Measurements from ENCODE around the gene HINFP. TPM values are rescaled to one million over a fixed set of nuclear protein-coding genes. Genes with fewer than 3 reads are reported as not detected.

Gene HINFP
- total and polyA plus RNA-seq, 9 of the 15 experiments (the other 6 are each of a cell fraction or from before 2014, with no cell fraction given) = 13.8 to 34.1 (median 22.5) TPM

DNA sequence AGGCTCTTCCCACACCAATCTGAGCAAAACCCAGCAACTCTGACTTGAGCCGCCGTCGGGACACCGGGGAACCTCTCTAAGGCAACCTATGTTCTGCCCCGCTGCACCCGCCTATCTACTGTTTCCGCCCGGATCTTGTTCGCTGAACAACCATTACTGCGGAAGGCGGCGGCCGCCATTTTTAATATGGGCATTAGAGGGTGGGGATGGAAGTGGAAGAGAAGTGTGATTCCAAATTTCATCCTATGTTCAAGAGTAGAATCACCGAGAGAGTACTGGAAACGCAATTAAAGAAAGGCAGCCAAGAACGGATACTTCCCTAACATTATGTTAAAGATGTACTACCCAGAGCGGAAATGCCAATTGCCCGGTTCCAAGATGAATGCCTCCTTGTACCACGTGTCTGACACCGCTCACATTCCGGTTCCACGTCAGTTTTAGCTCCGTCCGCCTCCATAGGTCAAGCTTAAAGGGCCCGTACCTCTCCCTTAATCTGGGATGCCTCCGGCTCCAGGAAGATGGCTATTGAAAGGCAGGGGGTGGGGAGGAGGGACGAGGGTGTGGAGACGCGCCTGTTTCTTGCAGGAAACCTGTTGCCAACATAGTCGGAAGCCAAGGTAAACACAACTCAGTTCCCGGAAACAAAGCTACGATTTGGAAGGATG is 19.5 kb upstream of the HINFP start, which contains the start of gene DPAGT1 (continued):
- TF ChIP-seq, protein P1, sequence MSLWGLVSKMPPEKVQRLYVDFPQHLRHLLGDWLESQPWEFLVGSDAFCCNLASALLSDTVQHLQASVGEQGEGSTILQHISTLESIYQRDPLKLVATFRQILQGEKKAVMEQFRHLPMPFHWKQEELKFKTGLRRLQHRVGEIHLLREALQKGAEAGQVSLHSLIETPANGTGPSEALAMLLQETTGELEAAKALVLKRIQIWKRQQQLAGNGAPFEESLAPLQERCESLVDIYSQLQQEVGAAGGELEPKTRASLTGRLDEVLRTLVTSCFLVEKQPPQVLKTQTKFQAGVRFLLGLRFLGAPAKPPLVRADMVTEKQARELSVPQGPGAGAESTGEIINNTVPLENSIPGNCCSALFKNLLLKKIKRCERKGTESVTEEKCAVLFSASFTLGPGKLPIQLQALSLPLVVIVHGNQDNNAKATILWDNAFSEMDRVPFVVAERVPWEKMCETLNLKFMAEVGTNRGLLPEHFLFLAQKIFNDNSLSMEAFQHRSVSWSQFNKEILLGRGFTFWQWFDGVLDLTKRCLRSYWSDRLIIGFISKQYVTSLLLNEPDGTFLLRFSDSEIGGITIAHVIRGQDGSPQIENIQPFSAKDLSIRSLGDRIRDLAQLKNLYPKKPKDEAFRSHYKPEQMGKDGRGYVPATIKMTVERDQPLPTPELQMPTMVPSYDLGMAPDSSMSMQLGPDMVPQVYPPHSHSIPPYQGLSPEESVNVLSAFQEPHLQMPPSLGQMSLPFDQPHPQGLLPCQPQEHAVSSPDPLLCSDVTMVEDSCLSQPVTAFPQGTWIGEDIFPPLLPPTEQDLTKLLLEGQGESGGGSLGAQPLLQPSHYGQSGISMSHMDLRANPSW (CRISPR knock-in tag; IDR thresholded peaks at IDR 0.05) = no peak
- peak; percentile 73 for TF ChIP-seq ZFX (CRISPR knock-in tag; IDR thresholded peaks at IDR 0.05)
- peak; percentile 92 to 97 for TF ChIP-seq TEAD1 (CRISPR knock-in tag; IDR thresholded peaks at IDR 0.05)
- TF ChIP-seq, protein P2, sequence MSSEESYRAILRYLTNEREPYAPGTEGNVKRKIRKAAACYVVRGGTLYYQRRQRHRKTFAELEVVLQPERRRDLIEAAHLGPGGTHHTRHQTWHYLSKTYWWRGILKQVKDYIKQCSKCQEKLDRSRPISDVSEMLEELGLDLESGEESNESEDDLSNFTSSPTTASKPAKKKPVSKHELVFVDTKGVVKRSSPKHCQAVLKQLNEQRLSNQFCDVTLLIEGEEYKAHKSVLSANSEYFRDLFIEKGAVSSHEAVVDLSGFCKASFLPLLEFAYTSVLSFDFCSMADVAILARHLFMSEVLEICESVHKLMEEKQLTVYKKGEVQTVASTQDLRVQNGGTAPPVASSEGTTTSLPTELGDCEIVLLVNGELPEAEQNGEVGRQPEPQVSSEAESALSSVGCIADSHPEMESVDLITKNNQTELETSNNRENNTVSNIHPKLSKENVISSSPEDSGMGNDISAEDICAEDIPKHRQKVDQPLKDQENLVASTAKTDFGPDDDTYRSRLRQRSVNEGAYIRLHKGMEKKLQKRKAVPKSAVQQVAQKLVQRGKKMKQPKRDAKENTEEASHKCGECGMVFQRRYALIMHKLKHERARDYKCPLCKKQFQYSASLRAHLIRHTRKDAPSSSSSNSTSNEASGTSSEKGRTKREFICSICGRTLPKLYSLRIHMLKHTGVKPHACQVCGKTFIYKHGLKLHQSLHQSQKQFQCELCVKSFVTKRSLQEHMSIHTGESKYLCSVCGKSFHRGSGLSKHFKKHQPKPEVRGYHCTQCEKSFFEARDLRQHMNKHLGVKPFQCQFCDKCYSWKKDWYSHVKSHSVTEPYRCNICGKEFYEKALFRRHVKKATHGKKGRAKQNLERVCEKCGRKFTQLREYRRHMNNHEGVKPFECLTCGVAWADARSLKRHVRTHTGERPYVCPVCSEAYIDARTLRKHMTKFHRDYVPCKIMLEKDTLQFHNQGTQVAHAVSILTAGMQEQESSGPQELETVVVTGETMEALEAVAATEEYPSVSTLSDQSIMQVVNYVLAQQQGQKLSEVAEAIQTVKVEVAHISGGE (CRISPR knock-in tag; IDR thresholded peaks at IDR 0.05) = peak; percentile 92 to 99 (median 98)
- no peak for TF ChIP-seq ZNF785 (CRISPR knock-in tag; IDR thresholded peaks at IDR 0.05)
- no peak for TF ChIP-seq ZNF3 (CRISPR knock-in tag; IDR thresholded peaks at IDR 0.05)
- TF ChIP-seq WHSC1 (IDR thresholded peaks at IDR 0.05; ENCODE audit: low read length) = no peak
- no peak for TF ChIP-seq CCAR2 (IDR thresholded peaks at IDR 0.05; ENCODE audit: low read depth, low read length)
- peak; percentile 74 for TF ChIP-seq ZNF766 (CRISPR knock-in tag; conservative IDR thresholded peaks at IDR 0.05)
- TF ChIP-seq, protein P3, sequence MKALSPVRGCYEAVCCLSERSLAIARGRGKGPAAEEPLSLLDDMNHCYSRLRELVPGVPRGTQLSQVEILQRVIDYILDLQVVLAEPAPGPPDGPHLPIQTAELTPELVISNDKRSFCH (CRISPR knock-in tag; IDR thresholded peaks at IDR 0.05) = no peak
- TF ChIP-seq, protein P3 (tag; IDR thresholded peaks at IDR 0.05) = peak; percentile 90
- TF ChIP-seq ETV6 (IDR thresholded peaks at IDR 0.05; ENCODE audit: borderline replicate concordance in 1 of 2, low read depth in 2 of 2, low read length in 1 of 2) = peak in 1 of 2 experiments; percentile 79; a peak in 2 of 4 replicates
- no peak for TF ChIP-seq ETV6 (CRISPR knock-in tag; IDR thresholded peaks at IDR 0.05; ENCODE audit: borderline replicate concordance)
- TF ChIP-seq ETV5 (CRISPR knock-in tag; IDR thresholded peaks at IDR 0.05; ENCODE audit: low read depth) = peak; percentile 69; the same call in 1 of the 2 replicates
- TF ChIP-seq SMAD4 (CRISPR knock-in tag; conservative IDR thresholded peaks at IDR 0.05) = peak; percentile 72
- no peak for TF ChIP-seq RFX7 (CRISPR knock-in tag; IDR thresholded peaks at IDR 0.05)
- TF ChIP-seq NFXL1 (CRISPR knock-in tag; IDR thresholded peaks at IDR 0.05) = no peak
- no peak for TF ChIP-seq PHF21A (IDR thresholded peaks at IDR 0.05; ENCODE audit: borderline replicate concordance, low read depth)
- TF ChIP-seq NRF1 (conservative IDR thresholded peaks at IDR 0.05 in 1 of 2, IDR thresholded peaks at IDR 0.05 in 1 of 2) = 0 out of 4 replicates have a peak, but pooled peaks of 1 of the 2 experiments have one; percentile 14
- peak; percentile 45; the same call in 1 of the 2 replicates for TF ChIP-seq ZFP1 (CRISPR knock-in tag; IDR thresholded peaks at IDR 0.05)
- TF ChIP-seq, protein P4, sequence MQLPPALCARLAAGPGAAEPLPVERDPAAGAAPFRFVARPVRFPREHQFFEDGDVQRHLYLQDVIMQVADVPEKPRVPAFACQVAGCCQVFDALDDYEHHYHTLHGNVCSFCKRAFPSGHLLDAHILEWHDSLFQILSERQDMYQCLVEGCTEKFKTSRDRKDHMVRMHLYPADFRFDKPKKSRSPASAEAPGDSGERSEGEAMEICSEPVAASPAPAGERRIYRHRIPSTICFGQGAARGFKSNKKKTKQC (CRISPR knock-in tag; IDR thresholded peaks at IDR 0.05) = no peak
- no peak for TF ChIP-seq ZNF133 (CRISPR knock-in tag; IDR thresholded peaks at IDR 0.05)
